Measurements from ENCODE around the gene LGMN. TPM values are rescaled to one million over a fixed set of nuclear protein-coding genes. Genes with fewer than 3 reads are reported as not detected.
A peak's percentile ranks its signal among the peaks of the same experiment; 100 is the strongest.

The LGMN gene
- total RNA-seq, 1 donor from 2014 or later, result 109 TPM

DNA sequence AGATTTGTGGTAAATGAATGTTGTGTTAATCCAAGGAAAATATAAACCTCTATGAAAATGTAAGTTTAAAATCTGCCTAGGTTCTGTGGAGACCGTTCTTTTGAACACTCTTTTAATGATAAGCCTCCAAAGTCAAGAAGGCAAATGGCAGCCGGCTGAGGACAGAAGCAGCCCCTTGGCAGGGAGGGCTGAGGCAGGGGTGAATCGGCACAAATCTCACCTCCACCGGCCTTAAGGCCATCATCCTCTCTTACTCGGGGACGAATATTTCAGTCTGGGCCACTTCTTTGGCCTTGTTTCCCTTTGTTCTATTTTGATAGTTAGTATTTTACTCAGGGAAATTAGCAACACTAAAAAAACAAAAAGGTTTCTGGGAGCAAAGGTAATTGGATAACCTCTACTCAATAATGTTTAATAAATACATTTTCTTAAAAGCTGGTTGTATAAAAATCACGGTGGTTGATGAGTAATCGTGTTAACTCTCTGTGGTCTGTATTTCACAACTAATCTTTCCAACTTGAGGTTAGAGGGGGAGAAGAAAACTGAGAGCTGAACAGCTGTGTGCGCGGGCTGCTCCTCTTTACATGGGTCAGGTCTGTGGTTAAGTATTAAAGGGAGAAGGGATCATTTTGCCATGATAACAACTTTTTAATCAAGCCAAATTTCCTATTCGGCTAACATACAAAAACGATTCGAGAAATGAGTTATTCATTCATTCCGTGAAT lies 18.6 kb downstream of the LGMN start:
- no peak for DNase-seq (ENCODE audit: extremely low read depth, low read depth, low spot score)

DNA sequence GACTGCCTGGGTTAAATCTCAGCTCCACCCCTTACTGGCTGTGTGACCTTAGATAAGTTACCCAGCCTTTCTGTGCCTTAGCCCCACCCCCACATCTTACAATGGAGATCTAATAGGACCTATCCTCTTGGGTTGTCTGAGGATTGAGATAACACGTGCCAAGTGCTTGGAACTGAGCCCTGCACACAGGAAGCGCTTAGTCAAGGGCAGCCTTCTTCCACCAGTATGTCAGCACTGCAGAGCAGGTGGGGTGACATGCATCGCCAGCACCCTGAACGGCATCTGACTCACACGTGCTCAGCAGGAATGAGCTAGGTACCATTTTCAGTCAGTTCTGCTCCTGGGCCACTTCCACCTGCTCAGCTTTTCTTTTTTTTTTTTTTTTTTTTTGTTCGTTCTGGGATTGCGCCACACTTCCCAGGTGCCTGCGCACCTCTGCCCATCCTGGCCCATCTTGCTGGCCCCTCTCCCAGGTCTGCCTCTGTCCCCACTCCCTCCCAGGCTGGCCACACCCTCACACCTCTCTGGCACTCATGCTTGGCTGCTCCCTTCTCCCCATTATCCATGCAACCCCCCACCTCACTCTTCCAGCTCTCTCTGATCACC lies 19.6 kb downstream of the LGMN start:
- DNase-seq (ENCODE audit: extremely low read depth, low read depth, low spot score), result no peak

DNA sequence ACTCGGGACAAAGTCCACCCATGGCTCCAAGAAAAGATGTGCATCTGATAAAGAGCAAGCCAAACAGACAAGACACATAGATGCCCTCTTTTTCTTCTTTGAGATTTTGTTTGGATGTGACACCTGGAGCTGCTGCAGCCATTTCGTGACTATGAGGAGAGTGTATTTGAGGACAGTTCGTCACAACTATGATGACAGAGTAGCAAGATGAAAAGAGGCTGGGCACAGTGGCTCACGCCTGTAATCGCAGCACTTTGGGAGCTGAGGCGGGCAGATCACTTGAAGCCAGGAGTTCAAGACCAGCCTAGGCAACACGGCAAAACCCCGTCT lies 21.5 kb downstream of the LGMN start:
- no peak for DNase-seq (ENCODE audit: extremely low read depth, low read depth, low spot score)

DNA sequence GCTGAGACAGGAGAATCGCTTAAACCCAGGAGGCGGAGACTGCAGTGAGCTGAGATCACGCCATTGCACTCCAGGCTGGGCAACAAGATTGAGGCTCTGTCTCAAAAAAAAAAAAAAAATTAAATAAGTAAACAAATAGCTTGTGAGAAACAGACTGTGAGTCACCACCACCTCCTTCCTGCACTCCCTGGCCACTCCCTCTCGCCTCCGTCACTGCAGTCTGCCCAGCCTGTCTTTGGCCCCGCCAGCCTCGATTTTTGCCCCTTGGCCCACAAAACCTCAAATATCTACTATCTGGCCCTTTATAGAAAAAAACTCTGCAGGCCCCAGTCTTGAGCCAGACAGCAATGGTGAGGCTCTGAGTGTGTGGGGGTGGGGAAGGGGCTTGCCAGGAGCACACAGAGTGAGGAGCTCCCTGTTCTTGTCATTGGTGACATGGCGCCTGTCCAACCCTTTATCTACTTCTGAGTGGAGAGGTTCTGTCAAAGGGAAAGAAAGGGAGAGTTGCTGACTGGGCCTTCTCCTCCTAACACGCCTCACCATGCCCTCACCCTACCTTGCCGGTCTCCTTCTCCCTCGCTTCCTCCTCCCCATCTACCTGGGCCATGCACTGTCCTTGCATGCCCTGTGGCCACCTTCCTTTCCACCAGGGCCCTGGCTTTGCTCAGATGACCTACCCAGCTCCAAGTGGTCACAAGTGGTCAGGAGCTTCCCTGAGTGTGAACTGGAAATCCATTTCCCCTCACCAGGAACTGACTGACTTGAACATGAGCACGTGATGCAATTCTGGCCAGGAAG lies 22.1 kb downstream of the LGMN start:
- peak; percentile 73 for DNase-seq (ENCODE audit: extremely low read depth, low read depth, low spot score)

DNA sequence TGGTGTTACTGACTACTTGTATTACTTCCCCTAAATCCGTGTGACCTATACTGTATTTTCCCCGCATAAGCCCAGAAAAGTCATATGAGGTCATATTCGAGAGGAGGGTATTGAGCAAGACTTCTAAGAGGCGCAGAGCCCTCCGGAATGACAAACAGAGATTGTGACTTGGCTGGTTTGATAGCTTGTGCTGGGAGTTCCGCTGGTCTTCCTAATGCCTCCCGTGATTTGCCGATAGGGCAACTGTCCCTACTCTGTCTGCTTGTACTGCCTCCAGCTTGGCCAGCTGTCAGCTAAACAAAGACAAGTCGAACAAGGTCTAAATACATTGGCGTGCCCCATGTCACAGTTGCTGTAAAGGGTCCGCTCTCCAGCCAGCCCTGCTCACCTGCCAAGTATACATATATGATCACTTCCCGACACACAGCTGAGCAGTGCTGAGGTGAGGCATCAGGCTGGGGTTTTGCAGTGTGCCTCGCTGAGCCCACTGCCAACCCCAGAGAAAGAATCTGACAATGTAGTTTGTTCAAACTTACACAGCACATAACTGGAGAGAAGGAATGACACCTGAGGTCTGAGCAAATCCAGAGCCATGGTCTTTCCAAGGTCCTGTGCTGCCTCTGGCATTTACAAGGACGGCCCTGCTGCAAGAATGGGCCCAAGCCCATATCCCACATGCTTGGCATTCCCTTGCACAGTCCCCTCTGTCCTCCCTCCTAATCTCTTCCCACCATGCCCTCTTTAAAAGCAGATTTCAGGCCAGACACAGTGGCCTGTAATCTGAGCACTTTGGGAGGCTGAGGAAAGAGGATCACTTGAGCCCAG lies 23.7 kb downstream of the LGMN start:
- DNase-seq (ENCODE audit: extremely low read depth, low read depth, low spot score), result no peak

- no peak for DNase-seq (ENCODE audit: extremely low read depth, low read depth, low spot score)
These were observed 28.5 kb downstream of the LGMN start for GRCh38 chr14:92719890-92720323.

- no peak for DNase-seq (ENCODE audit: extremely low read depth, low read depth, low spot score)
These were observed 29.0 kb downstream of the LGMN start for GRCh38 chr14:92719421-92719820.

DNA sequence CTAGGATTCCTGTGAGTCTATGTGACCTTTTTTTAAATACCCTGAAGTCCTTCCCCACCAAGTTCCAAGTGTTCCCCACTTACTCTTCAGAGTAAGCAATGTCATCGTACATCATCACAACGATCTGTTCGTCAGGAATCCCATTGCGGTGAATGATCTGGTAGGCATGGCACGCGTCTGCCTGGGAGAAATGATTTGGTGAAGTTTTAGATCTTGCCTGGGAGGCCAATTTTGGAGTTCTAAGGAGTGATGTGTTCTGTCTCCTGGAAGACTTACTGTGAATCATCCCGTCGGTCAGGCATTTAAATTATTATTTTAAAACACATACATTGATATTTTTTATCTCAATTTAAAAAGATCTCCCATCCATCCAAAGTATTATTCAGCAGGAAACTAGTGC lies 29.8 kb downstream of the LGMN start:
- no peak for DNase-seq (ENCODE audit: extremely low read depth, low read depth, low spot score)

DNA sequence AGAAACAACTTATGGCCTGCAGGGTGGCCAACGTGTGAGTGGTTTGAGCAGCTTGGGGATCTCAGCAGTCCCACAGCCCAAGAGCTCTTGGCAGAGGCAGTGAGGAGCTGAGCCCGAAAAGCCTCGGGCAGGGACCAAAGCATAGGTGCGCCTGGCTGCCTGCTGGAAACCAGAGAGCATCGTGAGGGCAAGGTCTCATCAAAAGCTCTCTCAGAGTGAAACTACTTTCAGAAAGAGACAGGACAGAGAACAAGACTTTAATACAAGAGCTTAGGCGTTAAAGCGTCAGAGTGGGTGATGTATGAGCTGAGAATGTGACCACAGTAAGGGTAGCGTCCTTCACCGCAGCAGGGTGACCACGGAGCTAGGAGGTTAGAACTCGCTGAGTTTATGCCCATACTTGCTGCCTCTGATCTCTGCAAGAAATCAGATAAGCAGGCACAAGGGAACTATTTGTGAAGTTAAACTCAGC lies 30.8 kb downstream of the LGMN start:
- DNase-seq (ENCODE audit: extremely low read depth, low read depth, low spot score), result no peak

DNA sequence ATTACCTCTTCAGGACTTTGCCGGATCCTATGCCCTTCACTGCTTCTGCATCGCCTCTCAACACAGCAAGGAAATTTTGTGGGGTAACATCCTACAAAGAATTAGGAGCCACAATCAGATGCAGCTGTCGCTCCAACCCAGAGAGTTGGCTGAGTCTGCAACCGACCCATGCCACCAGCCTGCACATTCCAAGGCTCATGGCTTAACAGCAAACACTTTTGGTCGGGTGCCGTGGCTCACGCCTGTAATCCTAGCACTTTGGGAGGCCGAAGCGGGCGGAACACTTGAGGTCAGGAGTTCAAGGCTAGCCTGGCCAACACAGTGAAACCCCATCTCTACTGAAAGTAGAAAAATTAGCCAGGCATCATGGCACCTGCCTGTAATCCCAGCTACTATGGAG lies 32.3 kb downstream of the LGMN start:
- no peak for DNase-seq (ENCODE audit: extremely low read depth, low read depth, low spot score)

DNA sequence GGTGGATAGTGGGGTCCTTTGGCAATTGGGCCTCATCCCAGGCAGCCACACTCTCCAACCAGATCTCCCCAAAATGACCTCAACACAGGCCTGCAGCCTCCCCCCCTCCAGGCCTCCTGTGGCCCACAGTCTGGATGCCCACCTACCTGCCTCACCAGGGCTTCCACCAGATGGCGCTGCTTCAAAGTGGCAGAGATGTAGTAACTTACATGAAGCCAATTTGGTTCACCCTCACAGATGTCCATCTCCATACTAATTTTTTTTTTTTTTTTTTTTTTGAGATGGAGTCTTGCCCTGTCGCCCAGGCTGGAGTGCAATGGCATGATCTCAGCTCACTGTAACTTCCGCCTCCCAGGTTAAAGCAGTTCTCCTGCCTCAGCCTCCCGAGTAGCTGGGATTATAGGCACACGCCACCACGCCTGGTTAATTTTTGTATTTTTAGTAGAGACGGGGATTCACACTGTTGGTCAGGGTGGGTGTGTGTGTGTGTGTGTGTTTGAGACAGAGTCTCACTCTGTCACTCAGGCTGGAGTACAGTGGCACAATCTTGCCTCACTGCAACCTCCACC lies 33.6 kb downstream of the LGMN start:
- peak; percentile 29 for DNase-seq (ENCODE audit: extremely low read depth, low read depth, low spot score)

DNA sequence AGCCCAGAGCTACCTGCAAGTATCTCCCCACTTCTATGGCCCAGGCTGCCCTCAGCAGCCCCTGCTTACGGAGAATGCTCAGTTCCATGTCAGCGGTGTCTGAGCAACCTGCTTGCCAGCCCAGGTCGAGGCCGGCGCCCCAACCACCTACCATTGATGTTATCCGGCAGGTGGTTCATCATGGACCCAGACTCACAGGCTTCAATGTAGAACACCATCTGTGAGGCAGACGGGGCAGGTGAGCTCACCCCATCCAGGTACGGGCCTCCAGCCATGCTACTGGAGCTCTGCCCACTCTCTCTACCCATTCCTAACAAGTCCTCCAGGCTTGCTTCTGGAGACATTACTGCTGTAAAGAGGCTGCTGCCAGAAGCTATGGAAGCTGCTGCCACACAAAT lies 35.8 kb downstream of the LGMN start:
- DNase-seq (ENCODE audit: extremely low read depth, low read depth, low spot score), result no peak

DNA sequence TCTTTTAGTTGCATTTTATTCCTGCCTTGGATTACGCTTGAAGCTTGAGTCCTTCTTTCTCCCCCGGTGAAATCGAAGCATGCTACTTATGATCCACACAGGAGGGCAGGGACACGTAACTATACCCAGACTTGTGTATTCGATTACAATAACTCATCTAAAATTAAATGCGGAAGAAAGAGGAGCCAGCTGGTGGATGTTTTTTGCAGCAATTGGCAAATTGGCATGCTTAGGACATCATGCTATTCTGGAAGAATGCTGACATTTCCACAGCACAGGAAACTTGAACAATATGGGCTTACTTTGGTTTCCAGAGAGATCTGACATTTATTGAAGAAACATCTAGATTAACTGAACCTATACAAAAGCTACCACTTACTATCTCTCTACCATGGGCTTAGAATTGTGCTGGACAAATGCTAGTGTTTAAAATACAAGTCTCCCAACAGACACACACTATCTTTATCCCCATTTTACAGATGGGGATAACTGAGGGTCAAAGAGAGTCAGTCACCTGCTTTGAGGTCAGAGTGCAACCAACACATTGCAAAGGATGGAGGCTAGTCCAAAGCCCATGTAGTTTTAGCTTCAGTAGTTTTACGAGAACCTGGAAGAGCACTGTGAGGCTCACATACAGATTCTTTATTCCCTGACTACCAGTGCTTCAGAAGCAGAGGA lies 36.3 kb downstream of the LGMN start:
- no peak for DNase-seq (ENCODE audit: extremely low read depth, low read depth, low spot score)

DNA sequence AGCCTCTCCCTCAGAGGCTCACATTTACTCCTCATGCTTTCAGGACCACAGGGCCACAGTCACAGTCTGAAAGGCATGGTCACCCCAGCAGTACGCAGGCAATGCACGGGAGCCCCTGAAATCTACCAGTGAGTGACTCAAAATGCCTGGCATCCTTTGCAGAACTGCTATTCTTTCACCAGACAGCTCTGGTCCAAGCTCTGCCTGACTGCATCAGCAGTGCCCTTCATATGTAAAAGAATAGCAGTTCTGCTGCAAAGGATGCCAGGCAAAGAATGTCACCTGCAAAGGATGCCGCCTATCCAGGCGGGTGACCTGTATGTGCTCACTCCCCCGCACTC lies 38.5 kb downstream of the LGMN start:
- no peak for DNase-seq (ENCODE audit: extremely low read depth, low read depth, low spot score)

DNA sequence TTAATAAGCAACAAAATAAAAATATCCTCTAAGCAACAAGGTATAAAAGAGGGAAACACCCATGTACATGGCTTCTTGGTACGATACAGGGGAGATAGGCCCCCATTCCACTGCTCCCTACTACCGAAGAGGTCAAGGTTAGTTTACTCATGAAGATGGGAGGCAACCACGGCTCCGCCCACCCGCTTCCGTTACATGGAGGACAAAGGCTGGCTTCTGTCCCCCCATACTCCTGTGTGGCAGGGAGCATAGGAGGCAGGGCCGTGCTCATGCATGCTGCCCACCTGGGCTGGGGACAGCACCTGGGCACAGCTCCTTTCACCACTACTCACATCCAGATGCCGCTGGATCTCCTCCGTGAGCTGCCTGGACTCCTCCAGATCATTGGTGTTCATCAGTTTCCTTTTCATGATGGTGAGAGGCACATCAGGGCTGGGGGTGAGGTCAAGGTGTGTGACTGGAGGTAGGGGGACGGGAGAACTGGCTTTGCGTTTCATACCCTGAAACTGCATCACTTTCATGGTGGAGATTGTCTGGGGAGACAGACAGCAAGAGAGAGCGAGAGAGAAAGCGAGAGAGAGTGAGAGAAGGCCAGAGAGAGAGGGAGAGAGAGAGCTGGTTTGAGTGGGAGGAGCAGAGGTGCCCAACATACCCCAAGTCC lies 39.0 kb downstream of the LGMN start:
- DNase-seq (ENCODE audit: extremely low read depth, low read depth, low spot score), result no peak

GRCh38 chr14:92706386-92706785 lies 42.0 kb downstream of the LGMN start:
- no peak for DNase-seq (ENCODE audit: extremely low read depth, low read depth, low spot score)

DNA sequence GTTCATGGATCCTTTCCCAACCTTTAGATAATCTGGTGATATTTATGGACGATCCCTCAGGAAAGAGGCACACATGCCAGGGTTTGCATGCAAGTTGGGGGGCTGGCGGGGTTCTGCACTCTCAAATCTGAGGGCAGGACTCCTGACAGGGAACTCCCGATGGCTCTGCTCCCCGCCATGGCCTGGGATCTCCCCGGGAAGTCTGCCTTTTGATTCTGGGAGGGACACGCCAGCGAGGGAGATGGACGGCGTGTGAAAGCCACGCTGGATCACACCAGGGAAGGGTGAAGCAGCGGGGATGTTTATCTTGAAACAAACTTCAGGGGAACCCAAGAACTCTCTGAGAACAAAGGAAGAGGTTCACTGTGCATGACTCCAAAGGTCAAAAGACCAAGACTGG lies 43.6 kb downstream of the LGMN start:
- no peak for DNase-seq (ENCODE audit: extremely low read depth, low read depth, low spot score)

- DNase-seq (ENCODE audit: extremely low read depth, low read depth, low spot score), result no peak
These were observed 44.2 kb downstream of the LGMN start for GRCh38 chr14:92704036-92704804.

- no peak for DNase-seq (ENCODE audit: extremely low read depth, low read depth, low spot score)
These were observed 44.9 kb downstream of the LGMN start for GRCh38 chr14:92703516-92703915.
